Right atrium auricular region (tissue), 2 donors: ENCODE data around the gene HOXA1. TPM values are rescaled to one million over a fixed set of nuclear protein-coding genes. Genes with fewer than 3 reads are reported as not detected.

ENCODE experiments used
- DNase-seq: peaks from one replicate; pipeline ENCODE4 v3.0.0-alpha.2; 2019; ENCODE audit warnings: low spot score
- H3K27ac ChIP-seq, 2 donors: fragments of 200-600 bp; sonication (generic); 1 replicate in 1 of 2; 2 replicates in 1 of 2; pipeline ENCODE4 v1.5.1; 2016 to 2019
- H3K27me3 ChIP-seq, 2 donors: fragments of 200-600 bp; sonication (generic); one replicate each; pipeline versions ENCODE4 v1.5.1 to v1.6.0; 2017 to 2019
- H3K36me3 ChIP-seq: fragments of 200-600 bp; sonication (generic); one replicate; pipeline ENCODE4 v1.5.1; 2016
- H3K4me1 ChIP-seq, 2 donors: fragments of 200-600 bp; sonication (generic); one replicate each; pipeline versions ENCODE4 v1.5.1 to v1.6.0; 2017 to 2019
- H3K4me3 ChIP-seq, 2 donors: fragments of 200-600 bp; sonication (generic); 1 replicate in 1 of 2; 2 replicates in 1 of 2; pipeline ENCODE4 v1.5.1; 2017 to 2019; ENCODE audit warnings: mild to moderate bottlenecking in 1 of 2, moderate library complexity in 1 of 2
- H3K9me3 ChIP-seq, 2 donors: fragments of 200-600 bp; sonication (generic); one replicate each; pipeline ENCODE4 v1.5.1; 2019
- CTCF ChIP-seq, 2 donors: fragments of 200-600 bp; sonication (generic); IDR thresholded peaks; one replicate each; pipeline ENCODE4 v1.5.1; 2019; ENCODE audit warnings: antibody characterized with exemption in 2 of 2
- total RNA-seq, 2 donors: library from RNA; depleted of rRNA; stranded (reverse); fragments of >200 nt; gene quantifications; one replicate each; pipeline ENCODE4 v1.1.0, GENCODE V29; 2016

The HOXA1 gene
- total RNA-seq, 2 donors from 2014 or later: 0.20 TPM; not detected in 1

DNA sequence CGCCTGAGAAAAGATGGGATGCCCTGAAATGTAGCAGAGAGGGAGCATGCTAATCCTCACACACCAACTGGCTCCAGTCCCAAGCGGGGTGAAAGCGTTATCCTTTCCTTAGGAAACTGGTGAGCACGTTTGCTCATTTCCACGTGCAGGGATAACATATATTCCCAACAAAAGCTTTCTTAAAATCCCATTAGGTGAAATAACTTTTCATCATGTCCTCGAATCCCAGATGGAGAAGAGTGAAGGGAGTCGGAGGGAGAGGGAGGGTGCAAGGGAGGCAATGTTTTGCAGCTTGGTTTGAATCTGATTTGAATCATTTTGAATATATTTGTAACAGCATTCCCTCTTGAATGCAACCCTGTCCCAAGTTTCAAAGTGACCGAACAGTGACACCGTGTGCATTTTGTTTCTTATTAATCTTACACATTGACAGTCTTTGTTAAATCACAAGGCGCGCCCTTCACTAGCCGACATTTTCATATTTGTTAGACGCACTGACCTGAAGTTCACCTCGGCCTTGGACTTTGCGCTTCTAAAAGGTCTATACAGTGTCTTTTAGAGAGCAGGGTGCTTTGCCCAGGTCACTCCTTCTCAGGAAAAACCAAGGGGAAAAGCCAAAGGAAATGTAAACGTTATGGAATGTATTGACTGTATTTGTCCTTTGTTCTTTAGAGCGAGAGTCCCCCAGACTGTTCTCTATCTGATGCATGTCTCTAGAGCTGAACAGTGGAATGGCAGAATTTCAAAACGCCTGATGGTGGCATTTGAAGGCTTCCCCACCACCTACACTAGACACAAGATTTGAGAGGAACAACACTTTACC is 37.8 kb upstream of the HOXA1 start:
- TF ChIP-seq CTCF (IDR thresholded peaks at IDR 0.05): no peak
- Histone ChIP-seq H3K4me3 (no peak overlapping the region), H3K27ac (no peak overlapping the region)

DNA sequence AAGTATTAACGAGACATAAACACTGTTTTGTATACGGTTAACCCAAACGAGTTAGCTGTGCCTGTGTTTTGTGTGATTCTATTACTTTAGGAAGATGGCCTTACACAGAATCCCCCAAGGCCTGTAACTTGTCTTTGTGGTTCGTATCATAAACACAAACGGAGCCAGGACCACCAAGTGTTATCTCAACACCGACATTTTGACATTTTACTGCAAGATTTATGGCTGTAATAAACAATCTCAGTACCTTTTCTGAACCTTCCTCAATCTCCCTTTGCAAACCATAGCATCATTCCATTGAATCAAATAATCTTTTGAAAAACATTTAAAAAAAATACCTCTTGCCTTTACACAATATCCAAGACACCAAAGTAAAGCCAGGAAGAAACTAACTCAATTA is 37.2 kb upstream of the HOXA1 start:
- no peak for TF ChIP-seq CTCF (IDR thresholded peaks at IDR 0.05)
- Histone ChIP-seq H3K27ac (no peak overlapping the region), H3K27me3 (peaks cover 21 to 28% of the 10 kb centered on the region in 2 donors), H3K9me3 (no peaks in the 10 kb centered on the region), H3K4me1 (peaks cover 0 to 10% of the 10 kb centered on the region in 2 donors), H3K36me3 (no peaks in the 10 kb centered on the region), H3K4me3 (no peak overlapping the region)
- no peak for DNase-seq

More for the DNA sequence above, 37.8 kb upstream of the HOXA1 start:
- no peaks in the 10 kb centered on the region for H3K9me3 ChIP-seq
- no peaks in the 10 kb centered on the region for H3K36me3 ChIP-seq
- no peak for DNase-seq
- peaks cover 21 to 28% of the 10 kb centered on the region in 2 donors for H3K27me3 ChIP-seq
- peaks cover 0 to 10% of the 10 kb centered on the region in 2 donors for H3K4me1 ChIP-seq

- no peak for TF ChIP-seq CTCF (IDR thresholded peaks at IDR 0.05)
- Histone ChIP-seq H3K9me3 (no peaks in the 10 kb centered on the region), H3K27ac (no peak overlapping the region)
Measured at GRCh38 chr7:27132214-27132613, 36.4 kb upstream of the HOXA1 start.

DNA sequence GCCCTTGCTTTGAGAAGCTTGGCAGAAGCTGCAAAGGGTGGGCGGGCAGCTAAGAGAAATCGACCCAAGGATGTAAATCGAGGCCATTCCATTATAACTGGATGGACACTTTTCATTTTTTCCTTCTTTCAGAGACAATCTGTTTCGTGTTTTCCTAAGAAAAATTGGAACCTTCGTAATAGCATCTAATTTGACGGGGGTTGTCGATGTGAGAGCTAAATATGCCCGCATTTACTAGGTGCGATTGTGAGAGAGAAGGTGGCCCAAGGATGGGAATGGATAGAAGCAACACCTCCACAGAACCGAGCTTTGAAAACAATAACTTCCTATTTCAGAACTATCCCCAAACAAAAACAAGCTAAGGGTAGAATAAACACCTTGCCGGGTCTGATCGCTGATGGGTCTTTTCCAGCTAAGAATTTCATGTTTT is 35.6 kb upstream of the HOXA1 start:
- no peak for DNase-seq
- H3K27me3 ChIP-seq: peaks cover 16 to 28% of the 10 kb centered on the region in 2 donors
- no peak overlapping the region for H3K27ac ChIP-seq
- no peak for TF ChIP-seq CTCF (IDR thresholded peaks at IDR 0.05)
- H3K4me3 ChIP-seq: peak overlapping the region; percentile 39 to 58
- peaks cover 0 to 10% of the 10 kb centered on the region in 2 donors for H3K4me1 ChIP-seq
- no peaks in the 10 kb centered on the region for H3K9me3 ChIP-seq
- H3K36me3 ChIP-seq: no peaks in the 10 kb centered on the region

More at GRCh38 chr7:27132214-27132613, 36.4 kb upstream of the HOXA1 start:
- Histone ChIP-seq H3K36me3 (no peaks in the 10 kb centered on the region), H3K4me3 (no peak overlapping the region), H3K27me3 (peaks cover 21 to 28% of the 10 kb centered on the region in 2 donors), H3K4me1 (peaks cover 0 to 10% of the 10 kb centered on the region in 2 donors)
- DNase-seq: no peak

GRCh38 chr7:27130540-27131389 is 35.0 kb upstream of the HOXA1 start, which contains the start of gene HOXA4:
TSS of gene HOXA4 (minus strand) at chr7:27130757. CDS start at chr7:27130733, 24 bp downstream.
- Histone ChIP-seq H3K27me3 (peaks cover 14 to 21% of the 10 kb centered on the region in 2 donors), H3K4me3 (peak within 1 kb of the TSS; percentile 40 to 58), H3K27ac (peak within 1 kb of the TSS; percentile 62 to 64), H3K36me3 (no peaks in the 10 kb centered on the region), H3K9me3 (no peaks in the 10 kb centered on the region), H3K4me1 (peaks cover 0 to 10% of the 10 kb centered on the region in 2 donors)
- TF ChIP-seq CTCF (IDR thresholded peaks at IDR 0.05): no peak
- DNase-seq: no peak
